Measurements from ENCODE around the gene MXD3.
A peak's percentile ranks its signal among the peaks of the same experiment; 100 is the strongest.
"Not testable (repeated sequence)": the region's sequence is repeated elsewhere in the genome, so short reads cannot be mapped to it uniquely, and the experiment has no call there.

The MXD3 gene

GRCh38 chr5:177319913-177320588, 8.4 kb upstream of the MXD3 start:
- DNase-seq (ENCODE audit: low read depth in 2 of 2) = no peak

- DNase-seq (ENCODE audit: low read depth in 2 of 2) = peak; percentile 42 to 59
These were observed 6.3 kb upstream of the MXD3 start for GRCh38 chr5:177317959-177318377.

- no peak for DNase-seq (ENCODE audit: low read depth in 2 of 2)
These were observed 4.3 kb upstream of the MXD3 start for GRCh38 chr5:177316005-177316404.

GRCh38 chr5:177315411-177315810, 3.7 kb upstream of the MXD3 start:
- DNase-seq (ENCODE audit: low read depth in 2 of 2) = no peak

GRCh38 chr5:177314376-177315342, 3.0 kb upstream of the MXD3 start:
- DNase-seq (ENCODE audit: low read depth in 2 of 2) = no peak

- DNase-seq (ENCODE audit: low read depth in 2 of 2) = no peak
These were observed 2.0 kb upstream of the MXD3 start for GRCh38 chr5:177313561-177314259.

GRCh38 chr5:177312649-177313181, 1.0 kb upstream of the MXD3 start:
- no peak for DNase-seq (ENCODE audit: low read depth in 2 of 2)

- no peak for DNase-seq (ENCODE audit: low read depth in 2 of 2)
These were observed 341 bp downstream of the MXD3 start for GRCh38 chr5:177311392-177311722.

- DNase-seq (ENCODE audit: low read depth in 2 of 2) = no peak
These were observed 824 bp downstream of the MXD3 start for GRCh38 chr5:177310757-177311391.

GRCh38 chr5:177310332-177310731, 1.4 kb downstream of the MXD3 start:
- DNase-seq (ENCODE audit: low read depth in 2 of 2) = no peak

- peak; percentile 44 to 46 for DNase-seq (ENCODE audit: low read depth in 2 of 2)
These were observed 2.1 kb downstream of the MXD3 start for GRCh38 chr5:177309351-177310191.

- no peak for DNase-seq (ENCODE audit: low read depth in 2 of 2)
These were observed 3.0 kb downstream of the MXD3 start for GRCh38 chr5:177308740-177309139.

- no peak for DNase-seq (ENCODE audit: low read depth in 2 of 2)
These were observed 3.9 kb downstream of the MXD3 start for GRCh38 chr5:177307544-177308363.

- DNase-seq (ENCODE audit: low read depth in 2 of 2) = no peak
These were observed 4.8 kb downstream of the MXD3 start for GRCh38 chr5:177306674-177307543.

- DNase-seq (ENCODE audit: low read depth in 2 of 2) = not testable (repeated sequence)
These were observed 5.5 kb downstream of the MXD3 start for GRCh38 chr5:177306103-177306640.

GRCh38 chr5:177304392-177305119, 7.1 kb downstream of the MXD3 start:
- DNase-seq (ENCODE audit: low read depth in 2 of 2) = no peak

- no peak for DNase-seq (ENCODE audit: low read depth in 2 of 2)
These were observed 7.7 kb downstream of the MXD3 start for GRCh38 chr5:177303925-177304391.

Data from stimulated activated CD4-positive, alpha-beta T cell treated with anti-CD3 and anti-CD28 coated beads, Interleukin-1b, Interleukin-23, amount 100 ng/mL, for 1 hour (primary cell).